Right atrium auricular region (tissue), 2 donors: ENCODE data around the gene RMND1. TPM values are rescaled to one million over a fixed set of nuclear protein-coding genes. Genes with fewer than 3 reads are reported as not detected.

Source experiments
- DNase-seq: peaks from one replicate; pipeline ENCODE4 v3.0.0-alpha.2; 2019; ENCODE audit warnings: low spot score
- H3K27ac ChIP-seq, 2 donors: fragments of 200-600 bp; sonication (generic); 1 replicate in 1 of 2; 2 replicates in 1 of 2; pipeline ENCODE4 v1.5.1; 2016 to 2019
- H3K27me3 ChIP-seq, 2 donors: fragments of 200-600 bp; sonication (generic); one replicate each; pipeline versions ENCODE4 v1.5.1 to v1.6.0; 2017 to 2019
- H3K36me3 ChIP-seq: fragments of 200-600 bp; sonication (generic); one replicate; pipeline ENCODE4 v1.5.1; 2016
- H3K4me1 ChIP-seq, 2 donors: fragments of 200-600 bp; sonication (generic); one replicate each; pipeline versions ENCODE4 v1.5.1 to v1.6.0; 2017 to 2019
- H3K4me3 ChIP-seq, 2 donors: fragments of 200-600 bp; sonication (generic); 1 replicate in 1 of 2; 2 replicates in 1 of 2; pipeline ENCODE4 v1.5.1; 2017 to 2019; ENCODE audit warnings: mild to moderate bottlenecking in 1 of 2, moderate library complexity in 1 of 2
- H3K9me3 ChIP-seq, 2 donors: fragments of 200-600 bp; sonication (generic); one replicate each; pipeline ENCODE4 v1.5.1; 2019
- total RNA-seq, 2 donors: library from RNA; depleted of rRNA; stranded (reverse); fragments of >200 nt; gene quantifications; one replicate each; pipeline ENCODE4 v1.1.0, GENCODE V29; 2016
- TF ChIP-seq, protein P1 (sequence below), 2 donors: fragments of 200-600 bp; sonication (generic); IDR thresholded peaks; one replicate each; pipeline ENCODE4 v1.5.1; 2019; ENCODE audit warnings: antibody characterized with exemption in 2 of 2

RMND1 gene
- total RNA-seq, 2 donors from 2014 or later: 8.5 to 12.5 TPM

DNA sequence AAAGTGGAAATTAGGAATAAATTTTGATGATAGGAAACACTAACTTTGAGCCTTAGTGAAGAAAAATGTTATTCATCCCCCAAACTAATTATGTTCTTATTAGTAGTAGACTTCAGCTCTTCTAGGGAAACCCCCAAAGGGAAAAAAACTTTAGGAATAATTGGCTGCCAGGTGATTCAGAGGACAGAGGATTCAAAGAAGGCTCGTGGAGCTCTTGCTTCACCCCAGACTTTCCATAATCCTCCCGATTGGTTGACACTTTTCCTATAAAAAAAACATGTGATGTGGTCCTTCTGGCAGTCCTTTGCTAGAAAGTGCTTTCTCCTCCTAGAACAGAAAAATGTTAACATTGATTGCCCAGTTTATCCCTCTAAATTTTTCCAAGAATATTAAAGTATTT, 36.3 kb upstream of the RMND1 start:
- Histone ChIP-seq H3K4me1 (no peaks in the 10 kb centered on the region), H3K4me3 (no peak overlapping the region), H3K27ac (no peak overlapping the region), H3K36me3 (no peaks in the 10 kb centered on the region), H3K9me3 (no peaks in the 10 kb centered on the region), H3K27me3 (no peaks in the 10 kb centered on the region)
- no peak for DNase-seq
- TF ChIP-seq, protein P1, sequence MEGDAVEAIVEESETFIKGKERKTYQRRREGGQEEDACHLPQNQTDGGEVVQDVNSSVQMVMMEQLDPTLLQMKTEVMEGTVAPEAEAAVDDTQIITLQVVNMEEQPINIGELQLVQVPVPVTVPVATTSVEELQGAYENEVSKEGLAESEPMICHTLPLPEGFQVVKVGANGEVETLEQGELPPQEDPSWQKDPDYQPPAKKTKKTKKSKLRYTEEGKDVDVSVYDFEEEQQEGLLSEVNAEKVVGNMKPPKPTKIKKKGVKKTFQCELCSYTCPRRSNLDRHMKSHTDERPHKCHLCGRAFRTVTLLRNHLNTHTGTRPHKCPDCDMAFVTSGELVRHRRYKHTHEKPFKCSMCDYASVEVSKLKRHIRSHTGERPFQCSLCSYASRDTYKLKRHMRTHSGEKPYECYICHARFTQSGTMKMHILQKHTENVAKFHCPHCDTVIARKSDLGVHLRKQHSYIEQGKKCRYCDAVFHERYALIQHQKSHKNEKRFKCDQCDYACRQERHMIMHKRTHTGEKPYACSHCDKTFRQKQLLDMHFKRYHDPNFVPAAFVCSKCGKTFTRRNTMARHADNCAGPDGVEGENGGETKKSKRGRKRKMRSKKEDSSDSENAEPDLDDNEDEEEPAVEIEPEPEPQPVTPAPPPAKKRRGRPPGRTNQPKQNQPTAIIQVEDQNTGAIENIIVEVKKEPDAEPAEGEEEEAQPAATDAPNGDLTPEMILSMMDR (IDR thresholded peaks at IDR 0.05): no peak

DNA sequence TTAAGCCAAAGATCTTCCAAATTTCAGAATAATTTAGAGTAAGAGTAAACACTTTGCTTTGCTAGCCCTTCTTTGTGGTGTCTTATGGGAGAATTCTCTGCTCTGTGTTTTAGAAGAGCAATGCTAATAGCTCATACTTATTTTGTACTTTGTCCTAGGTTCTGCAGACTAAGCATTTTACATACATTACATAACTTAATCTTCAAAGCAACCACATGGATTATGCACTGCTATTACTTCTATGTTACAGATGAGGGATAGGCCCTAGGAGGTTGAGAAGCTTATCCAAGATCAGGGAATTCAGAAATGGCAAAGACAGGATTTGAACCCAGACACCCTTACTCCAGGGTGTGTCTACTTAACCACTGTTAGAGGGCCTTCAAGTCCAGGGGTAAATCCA, 32.1 kb upstream of the RMND1 start:
- Histone ChIP-seq H3K4me1 (no peaks in the 10 kb centered on the region), H3K27me3 (no peaks in the 10 kb centered on the region), H3K9me3 (no peaks in the 10 kb centered on the region), H3K27ac (no peak overlapping the region), H3K4me3 (no peak overlapping the region), H3K36me3 (no peaks in the 10 kb centered on the region)
- TF ChIP-seq, protein P1 (IDR thresholded peaks at IDR 0.05): no peak
- DNase-seq: no peak

DNA sequence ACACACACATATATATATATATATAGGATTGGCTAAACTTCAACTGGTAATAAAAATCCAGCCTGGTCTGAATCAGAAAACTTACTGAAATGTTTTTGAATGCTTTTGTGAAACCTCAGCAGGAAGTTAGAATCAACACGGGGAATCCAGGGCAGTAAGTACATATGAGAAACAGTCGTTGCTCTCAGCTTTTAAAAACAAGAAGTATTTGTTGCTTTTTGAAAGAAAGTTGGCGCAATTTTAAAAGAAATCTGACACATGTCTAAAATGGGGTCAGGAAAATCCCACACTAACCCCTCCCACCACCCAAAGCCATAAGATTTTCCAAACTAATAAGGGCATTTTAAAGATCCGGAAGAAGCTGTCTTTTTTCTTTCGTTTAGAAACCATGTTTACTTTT, 30.4 kb upstream of the RMND1 start:
- Histone ChIP-seq H3K36me3 (no peaks in the 10 kb centered on the region), H3K9me3 (no peaks in the 10 kb centered on the region), H3K27ac (peak overlapping the region in 1 of 2 donors; percentile 33), H3K4me3 (no peak overlapping the region), H3K27me3 (no peaks in the 10 kb centered on the region), H3K4me1 (no peaks in the 10 kb centered on the region)
- DNase-seq: no peak
- TF ChIP-seq, protein P1 (IDR thresholded peaks at IDR 0.05): no peak

DNA sequence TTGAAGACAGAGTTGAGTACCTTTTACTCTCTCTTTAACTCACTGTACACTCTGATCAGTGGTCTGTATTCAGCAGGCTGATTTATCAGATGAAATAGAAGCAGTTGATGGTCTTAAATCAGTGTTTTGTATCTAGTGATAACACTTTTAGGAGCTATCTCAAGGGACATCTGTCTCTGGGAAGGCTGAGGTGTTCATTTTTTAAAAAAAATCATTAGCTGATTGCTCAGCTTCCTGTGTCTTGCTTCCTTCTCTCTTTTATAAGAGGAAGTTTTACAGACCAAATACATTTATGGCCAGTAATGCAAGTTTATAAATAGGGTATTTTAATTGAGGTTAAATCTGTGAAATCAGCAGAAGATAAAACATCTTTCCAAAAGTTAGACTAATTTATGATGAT, 29.9 kb upstream of the RMND1 start:
- TF ChIP-seq, protein P1 (IDR thresholded peaks at IDR 0.05): no peak
- Histone ChIP-seq H3K27me3 (no peaks in the 10 kb centered on the region), H3K36me3 (no peaks in the 10 kb centered on the region), H3K9me3 (no peaks in the 10 kb centered on the region), H3K4me3 (no peak overlapping the region), H3K4me1 (no peaks in the 10 kb centered on the region), H3K27ac (no peak overlapping the region)
- DNase-seq: no peak

DNA sequence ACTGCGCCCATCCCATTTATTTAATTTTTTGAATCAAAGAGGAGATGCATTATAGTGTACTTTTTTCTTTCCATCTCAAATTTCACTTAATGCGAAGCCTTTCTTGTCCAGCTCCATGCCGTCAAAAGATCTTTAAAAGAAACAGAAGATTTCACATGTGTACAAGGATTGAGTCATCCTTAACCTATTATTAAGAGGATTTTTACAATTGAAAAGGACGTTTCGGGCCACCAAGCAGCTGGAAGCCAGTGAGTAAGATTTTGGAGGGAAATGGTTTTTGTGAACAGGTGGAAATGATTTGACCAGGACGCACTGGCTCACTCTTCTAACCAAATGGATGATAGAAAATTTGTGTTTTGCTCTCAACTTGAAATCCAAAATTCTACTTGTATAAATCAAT, 26.7 kb upstream of the RMND1 start:
- no peak for DNase-seq
- Histone ChIP-seq H3K4me1 (no peaks in the 10 kb centered on the region), H3K27me3 (no peaks in the 10 kb centered on the region), H3K36me3 (no peaks in the 10 kb centered on the region), H3K9me3 (no peaks in the 10 kb centered on the region), H3K27ac (no peak overlapping the region), H3K4me3 (no peak overlapping the region)
- TF ChIP-seq, protein P1 (IDR thresholded peaks at IDR 0.05): no peak

DNA sequence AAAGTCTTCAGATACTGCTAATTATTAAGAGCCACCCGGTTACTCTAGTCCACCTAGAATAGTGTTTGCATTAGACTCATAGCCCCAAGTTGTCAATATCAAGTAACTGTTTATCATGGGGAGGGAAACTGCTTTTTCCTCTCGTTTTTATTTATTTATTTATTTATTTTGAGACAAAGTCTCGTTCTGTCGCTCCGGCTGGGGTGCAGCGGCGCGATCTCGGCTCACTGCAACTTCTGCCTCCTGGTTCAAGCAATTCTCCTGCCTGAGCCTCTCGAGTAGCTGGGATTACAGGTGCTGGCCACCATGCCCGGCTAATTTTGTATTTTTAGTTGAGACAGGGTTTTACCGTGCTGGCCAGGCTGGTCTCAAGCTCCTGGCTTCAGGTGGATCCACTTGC, 25.8 kb upstream of the RMND1 start:
- Histone ChIP-seq H3K27ac (no peak overlapping the region), H3K4me3 (no peak overlapping the region), H3K9me3 (no peaks in the 10 kb centered on the region), H3K36me3 (no peaks in the 10 kb centered on the region), H3K4me1 (no peaks in the 10 kb centered on the region), H3K27me3 (no peaks in the 10 kb centered on the region)
- no peak for DNase-seq
- TF ChIP-seq, protein P1 (IDR thresholded peaks at IDR 0.05): no peak
